A549 treated with RU486 at 1 μM for 4 hours (cell line): Measurements from ENCODE around the gene DAZ3. TPM values are rescaled to one million over a fixed set of nuclear protein-coding genes. Genes with fewer than 3 reads are reported as not detected.

ENCODE experiments used
- total RNA-seq: library from RNA; stranded (reverse); fragments of 200-300 nt; extraction: Qiagen RNA extraction; gene quantifications from 5 replicates; pipeline ENCODE4 v1.2.3, GENCODE V29; 2022; ENCODE audit warnings: low read depth

Gene DAZ3
- total RNA-seq, result not detected in 5 replicates

DNA sequence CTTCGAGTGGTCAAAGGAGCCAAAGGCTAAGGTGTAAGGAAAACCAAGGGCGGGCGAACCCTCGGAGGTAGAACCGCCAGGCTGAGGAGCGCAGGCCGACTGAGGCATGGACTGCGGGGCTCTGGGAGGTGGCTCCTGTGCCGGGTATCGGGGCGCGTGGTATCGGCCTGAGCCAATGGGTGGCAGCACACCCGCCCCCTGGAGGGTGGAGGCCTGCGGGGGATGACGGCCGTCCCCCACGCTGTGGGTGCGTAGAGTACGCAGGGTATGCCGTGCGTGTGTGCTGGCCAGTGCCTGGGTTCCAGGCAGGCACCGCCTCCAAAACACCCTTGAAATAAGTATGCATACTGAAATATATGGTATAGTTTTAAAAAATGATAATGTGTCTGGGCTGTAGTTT, at the start of gene DAZ3:
Gene DAZ3, minus strand, starts transcription at position 101 of the 400 bp plus-strand sequence. CDS start 208 bp downstream, outside the sequence.

GRCh38 chrY:24833619-24834018, 20.4 kb upstream of the DAZ3 start, which contains the start of gene DAZ4:
Gene DAZ4, plus strand, starts transcription at chrY:24833919. Its CDS starts 208 bp downstream, at chrY:24834127.

Other genes starting within 250 kb of the DAZ3 start
- not detected in 5 replicates for gene BPY2B, start 195.4 kb downstream of the DAZ3 start, total RNA-seq
- gene DAZ4, start 20.5 kb upstream of the DAZ3 start, total RNA-seq, result not detected in 5 replicates
- gene BPY2C, start 238.7 kb upstream of the DAZ3 start, total RNA-seq, result not detected in 5 replicates